GM18511 (cell line): ENCODE results near the gene TTC12.
"Not testable (repeated sequence)": the region's sequence is repeated elsewhere in the genome, so short reads cannot be mapped to it uniquely, and the experiment has no call there.

Experiments
- ATAC-seq: cut with Tn5 transposase; IDR thresholded peaks from one replicate; pipeline ENCODE4 v1.9.1; 2021; ENCODE audit warnings: mild to moderate bottlenecking, moderate library complexity; ENCODE audit not compliant: unreplicated experiment

Gene TTC12

DNA sequence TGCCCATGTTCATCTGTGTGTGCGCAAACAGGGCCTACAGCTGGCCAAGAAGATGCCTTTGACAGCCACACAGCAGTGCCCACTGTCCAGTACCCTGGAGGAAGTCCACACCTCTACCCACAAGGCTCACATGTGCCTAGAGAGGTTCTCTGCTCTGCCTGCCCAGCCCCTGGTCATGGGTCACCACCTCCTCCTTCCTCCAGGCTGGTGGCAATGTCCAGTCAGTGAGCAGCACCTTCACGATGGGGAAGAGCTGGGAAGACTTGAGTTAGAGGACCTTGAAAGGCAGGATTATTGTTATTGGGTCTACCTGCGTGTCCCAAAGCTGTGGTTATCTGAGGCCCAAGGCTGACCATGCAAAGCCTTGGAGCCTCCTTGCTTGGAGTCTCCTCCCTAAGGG, 28.4 kb upstream of the TTC12 start:
- no peak for ATAC-seq

DNA sequence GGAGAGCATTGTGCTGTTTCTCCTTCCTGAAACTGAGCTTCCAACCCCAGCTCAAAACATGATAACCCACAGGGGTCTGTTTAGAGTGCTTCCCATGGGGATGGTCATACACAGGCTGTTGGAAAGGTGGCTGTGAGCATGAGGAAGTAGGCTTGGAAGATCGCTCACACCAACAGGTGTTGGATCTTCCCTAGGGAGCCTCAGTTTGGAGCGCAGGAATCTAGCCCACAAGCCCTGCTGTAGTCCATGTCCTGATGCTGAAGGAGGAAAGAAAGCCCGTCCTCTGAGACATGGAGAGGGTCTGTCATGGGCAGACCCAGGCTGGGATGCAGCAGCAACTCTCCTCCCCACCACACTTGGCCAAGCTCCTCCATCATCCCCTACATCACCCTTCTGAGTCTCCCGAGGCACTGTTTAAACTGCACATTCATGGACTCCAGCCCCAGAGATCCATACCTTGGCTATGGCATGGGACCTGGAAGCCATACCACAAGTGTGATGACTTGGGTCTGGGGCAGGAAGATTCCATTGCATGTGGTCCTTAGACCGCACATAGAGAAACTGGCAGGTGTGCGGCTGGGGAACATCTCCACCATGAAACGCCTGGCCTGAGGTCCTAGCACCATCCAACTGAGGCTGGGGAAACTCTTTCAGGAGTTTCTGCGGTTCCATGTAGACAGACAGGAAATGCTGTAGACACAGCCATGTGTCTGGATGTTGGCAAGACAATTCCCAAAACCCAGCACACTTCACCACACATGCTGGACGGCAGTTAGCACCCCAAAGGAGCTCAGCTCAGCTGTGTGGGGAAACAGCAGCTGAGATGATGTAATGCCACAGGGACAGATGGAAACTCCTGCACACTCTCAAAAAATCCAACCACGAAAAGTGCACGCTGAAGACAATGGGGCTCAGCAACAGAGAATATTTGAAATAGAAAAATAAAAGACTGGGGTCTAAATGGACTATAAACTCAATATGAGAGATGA, 27.6 kb upstream of the TTC12 start:
- ATAC-seq: no peak

DNA sequence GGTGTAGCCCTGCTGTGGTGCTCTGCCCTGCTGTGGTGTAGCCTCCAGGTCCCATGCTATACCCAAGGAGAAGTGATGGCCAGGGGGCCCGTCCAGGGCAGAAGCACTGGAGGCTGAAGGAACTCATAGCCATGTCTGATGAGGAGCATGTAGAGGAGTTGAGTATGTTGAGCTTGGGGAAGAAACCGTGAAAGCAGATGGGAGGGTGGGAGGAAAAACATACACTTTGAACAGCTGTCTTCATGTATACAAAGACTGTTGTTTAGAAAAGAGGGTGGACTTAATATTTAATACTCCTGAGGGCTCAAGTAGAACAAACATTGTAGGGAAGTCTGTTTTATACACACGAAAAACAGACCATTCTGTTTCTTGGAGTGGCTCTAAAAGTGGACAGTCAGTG, 26.6 kb upstream of the TTC12 start:
- no peak for ATAC-seq

DNA sequence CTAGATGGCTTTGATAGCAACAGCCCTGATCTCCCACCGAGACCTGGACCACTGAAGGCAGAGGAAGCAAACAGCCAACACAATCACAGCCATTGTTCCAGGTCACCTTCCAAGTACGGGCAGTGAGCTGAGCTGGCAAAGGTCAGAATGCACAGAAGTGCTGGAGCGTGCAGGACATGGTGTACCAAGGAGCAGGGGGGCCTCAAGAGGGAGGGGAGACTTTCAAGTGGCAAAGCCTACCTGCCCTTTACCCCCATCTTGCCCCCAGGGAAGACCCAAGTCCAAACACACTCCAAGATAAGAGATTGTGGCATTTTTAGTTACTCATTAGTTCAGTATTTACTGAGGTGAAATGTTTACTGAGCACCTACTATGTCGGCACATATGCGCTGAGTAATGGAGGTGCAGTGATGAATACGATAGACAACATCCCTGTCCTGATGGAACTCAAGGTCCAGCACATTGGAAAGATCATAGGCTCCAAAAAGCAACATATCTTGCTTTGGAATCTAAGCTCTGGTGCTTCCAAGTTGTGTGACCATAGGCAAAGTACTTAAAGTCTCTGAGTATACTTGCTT, 26.0 kb upstream of the TTC12 start:
- ATAC-seq: no peak

DNA sequence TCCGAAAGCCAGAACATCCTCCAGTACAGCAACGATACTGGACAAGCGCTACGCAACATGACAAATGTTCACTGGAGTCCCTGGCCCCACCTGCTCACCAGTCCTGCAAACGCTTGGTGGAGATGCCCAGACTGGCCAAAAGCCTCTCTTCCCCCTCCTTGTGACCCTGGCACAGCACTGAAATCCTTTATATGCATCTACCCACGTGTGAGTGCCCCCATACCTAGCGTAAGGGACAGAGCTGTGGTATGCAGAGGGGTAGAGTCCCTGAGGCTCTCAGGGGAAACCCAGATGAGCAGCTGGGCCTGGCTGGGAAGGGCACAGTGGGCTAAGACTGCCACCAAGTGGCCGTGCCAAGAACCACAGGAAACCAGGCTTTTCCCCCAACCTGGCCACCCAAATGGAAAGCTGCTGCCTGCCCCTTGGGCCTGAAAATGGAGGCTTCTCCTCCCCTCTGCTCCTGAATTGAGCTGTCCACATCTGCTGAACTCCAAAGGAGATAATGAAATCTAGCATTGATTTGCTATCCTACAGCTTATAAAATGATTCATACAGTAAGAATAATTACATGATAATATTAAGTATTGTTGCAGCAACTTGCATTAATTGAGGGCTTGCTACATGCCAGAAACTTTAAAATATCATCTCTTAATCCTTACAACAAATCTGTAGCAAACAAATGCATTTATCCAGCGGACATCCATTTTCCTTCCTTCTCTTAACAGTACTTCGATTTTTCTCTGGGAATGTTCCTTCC, 24.8 kb upstream of the TTC12 start:
- peak; percentile 97 for ATAC-seq

DNA sequence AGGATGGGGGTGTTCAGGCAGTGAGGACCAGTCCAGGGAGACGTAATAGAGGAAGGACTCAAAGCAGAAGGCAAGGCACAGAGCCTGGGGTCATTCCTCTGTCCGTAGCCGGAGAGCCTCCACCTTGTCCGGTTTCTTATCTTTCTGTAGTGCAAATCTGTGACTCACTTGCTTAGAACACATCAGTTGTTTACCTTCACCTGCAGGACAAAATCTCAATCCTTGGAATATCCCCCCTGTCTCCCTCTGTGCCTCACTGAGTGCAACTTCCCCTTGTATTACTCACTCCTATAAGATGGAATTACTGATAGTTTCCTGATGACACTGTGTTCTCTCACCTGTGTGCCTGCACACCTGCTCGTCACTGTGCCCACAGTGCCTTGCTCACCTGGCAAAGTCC, 20.4 kb upstream of the TTC12 start:
- ATAC-seq: no peak

DNA sequence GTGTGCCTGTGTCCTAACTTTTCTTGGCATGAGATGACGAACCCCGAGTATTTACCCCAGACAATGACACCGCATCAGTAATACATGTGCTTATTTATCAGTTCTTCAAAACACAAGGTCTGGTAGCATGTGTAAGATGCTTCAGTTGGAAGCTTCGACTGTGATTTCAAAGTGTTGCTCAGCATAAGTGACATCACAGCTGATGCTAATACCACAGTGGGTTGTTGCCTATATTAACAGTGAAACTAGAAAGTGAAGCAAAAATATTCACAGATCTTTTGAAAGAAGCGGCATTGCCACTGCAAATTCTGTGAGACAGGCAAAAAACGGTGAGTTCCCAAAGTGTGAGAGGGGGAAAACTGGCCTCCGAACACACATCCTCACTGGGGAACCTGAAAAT, 18.4 kb upstream of the TTC12 start:
- ATAC-seq: no peak

DNA sequence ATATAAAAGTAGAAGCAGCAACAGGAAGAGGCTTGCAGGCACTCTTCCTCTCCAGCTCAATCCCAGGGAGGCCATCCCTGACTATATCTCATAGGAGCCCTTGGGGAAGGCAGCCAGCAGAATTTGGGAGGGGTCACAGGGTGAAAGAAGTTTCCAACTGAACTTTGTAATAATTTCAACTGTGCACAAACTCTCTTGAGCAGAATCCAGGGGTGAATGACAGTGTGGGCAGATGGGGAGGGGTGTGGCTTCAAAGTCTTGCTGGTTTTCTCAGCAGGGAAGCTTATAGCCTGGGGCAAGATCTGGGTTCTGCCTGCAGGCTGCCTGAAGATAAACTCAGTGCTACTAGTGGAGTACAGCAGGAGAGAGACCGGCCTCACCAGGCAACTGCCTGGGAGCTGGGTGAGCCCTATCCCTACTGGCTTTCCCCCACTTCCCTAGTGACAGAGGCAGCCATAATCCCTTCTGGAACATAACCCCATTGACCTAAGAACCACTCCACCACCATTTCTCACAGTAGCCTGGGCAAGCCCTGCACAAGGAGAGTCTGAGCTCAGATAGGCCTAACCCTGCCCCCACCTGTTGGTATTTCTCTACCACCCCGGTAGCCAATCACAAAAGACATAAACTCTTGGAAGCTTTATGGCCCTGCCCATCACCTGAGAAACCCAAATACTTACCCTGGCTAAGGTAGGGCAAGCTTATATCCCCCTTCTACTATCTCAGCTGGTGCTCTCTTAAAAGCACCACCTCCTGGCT, 17.8 kb upstream of the TTC12 start:
- no peak for ATAC-seq

DNA sequence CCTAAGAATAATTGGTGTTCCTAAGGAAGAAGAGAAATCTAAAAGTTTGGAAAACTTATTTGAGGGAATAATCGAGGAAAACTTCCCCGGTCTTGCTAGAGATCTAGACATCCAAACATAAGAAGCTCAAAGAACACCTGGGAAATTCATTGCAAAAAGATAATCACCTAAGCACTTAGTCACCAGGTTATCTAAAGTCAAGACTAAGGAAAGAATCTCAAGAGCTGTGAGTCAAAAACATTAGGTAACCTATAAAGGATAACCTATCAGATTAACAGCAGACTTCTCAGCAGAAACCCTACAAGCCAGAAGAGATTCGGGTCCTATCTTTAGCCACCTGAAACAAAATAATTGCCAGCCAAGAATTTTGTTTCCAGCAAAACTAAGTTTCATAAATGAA, 15.9 kb upstream of the TTC12 start:
- not testable (repeated sequence) for ATAC-seq

DNA sequence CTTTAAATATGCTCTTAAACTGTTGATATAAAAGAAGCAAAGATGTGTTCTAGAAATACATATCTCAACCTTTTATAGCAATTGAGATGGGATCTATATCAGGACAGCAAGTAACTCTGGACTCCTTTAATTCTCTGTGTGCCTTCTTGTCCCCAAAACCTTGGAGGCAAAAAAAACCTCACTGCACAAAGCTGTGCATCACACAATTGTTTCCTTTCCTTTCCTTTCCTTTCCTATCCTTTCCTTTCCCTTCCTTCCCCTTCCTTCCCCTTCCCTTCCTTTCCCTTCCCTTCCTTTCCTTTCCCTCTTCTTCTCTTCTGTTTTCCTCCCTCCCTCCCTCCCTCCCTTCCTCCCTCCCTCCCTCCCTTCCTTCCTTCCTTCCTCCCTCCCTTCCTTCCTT, 9.5 kb upstream of the TTC12 start:
- ATAC-seq: no peak

DNA sequence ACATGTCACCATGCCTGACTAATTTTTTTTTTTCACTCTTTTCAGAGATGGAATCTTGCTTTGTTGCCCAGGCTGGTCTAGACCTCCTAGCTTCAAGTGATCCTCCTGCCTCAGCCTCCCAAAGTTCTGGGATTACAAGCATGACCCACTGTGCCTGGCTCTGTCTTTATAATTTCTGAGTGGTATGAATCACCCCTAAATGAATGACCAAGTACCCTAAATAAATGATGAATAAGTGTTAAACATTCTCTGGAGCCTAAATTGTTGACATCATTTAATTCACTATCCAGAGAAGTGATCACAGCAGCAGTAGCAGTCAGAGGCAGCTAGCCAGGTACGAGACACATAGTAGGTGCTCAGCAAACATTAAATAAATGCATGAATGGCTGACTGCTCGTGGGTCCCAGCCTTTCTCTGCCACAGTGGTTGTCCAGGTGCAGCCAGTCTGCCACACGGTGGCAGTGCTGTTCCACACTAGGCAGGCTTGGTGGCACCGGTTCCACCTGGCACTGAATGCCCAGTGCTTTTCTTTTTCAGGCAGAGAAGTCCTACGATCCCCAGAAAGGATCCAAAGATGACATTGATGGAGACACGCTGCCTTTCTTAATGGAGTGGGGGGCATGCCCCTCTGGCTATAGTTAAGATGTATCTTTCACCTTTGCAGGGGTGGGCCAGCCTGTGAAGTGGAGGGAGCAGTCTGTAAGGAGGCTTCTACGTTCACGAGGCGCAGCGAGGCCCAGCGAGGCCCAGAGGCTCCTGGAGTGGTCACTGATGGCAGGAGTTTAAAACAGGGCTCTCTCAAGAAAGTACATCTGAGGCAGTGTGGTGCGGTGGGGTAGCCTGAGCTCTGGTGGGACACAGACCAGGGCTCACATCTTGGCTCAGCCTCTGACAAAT, 8.7 kb upstream of the TTC12 start:
- no peak for ATAC-seq

DNA sequence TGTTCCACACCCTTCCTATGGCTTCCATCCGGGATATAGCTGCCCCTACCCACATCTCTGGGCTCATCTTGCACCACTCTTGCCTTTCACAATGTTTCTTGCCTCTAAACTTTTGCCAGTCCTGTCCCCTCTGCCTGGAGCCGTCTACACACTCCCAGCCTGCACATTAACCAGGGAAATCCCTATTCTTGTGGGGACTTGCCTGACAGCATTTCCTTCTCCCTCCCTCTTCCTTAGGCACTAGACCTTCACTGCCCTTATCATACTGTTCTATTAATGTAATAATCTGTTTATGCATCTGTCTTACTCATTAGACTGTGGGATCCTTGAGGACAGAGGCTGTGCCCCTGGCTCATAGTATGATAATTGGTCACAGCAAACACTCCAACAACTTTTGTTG, 5.8 kb upstream of the TTC12 start:
- no peak for ATAC-seq

DNA sequence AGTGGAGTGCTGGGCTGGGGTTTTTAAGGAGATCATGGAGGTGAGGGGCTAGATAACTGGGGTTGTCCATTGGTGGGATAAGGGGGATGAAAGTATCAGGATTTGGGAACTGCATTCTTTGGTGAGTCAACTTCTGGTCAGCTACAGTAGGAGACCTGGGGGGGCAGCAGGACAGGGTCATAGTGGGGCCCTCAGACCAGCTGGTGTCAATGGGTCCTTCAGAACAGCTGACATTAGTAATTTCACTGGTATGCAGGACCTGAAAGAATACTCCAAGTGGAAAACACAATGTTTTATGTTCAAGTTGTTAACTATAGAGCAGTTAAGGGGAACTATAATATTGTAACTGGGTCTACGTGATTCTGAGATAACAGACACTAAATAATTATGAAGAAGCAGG, 2.8 kb upstream of the TTC12 start:
- no peak for ATAC-seq

DNA sequence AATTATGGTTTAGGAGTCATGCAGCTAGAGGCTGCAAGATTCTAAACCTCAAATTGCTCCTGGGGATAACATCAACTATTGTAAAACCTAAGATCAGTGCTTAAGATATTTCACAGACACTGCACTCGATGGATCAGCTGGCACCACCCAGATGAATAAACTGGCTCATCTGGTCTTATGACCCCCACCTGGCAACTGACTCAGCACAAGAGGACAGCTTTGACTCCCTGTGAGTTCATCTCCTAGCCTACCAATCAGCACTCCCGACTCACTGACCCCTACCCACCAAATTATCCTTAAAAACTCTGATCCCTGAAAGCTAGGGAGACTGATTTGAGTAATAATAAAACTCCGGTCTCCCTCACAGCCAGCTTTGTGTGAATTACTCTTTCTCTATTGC, 782 bp upstream of the TTC12 start:
- no peak for ATAC-seq

DNA sequence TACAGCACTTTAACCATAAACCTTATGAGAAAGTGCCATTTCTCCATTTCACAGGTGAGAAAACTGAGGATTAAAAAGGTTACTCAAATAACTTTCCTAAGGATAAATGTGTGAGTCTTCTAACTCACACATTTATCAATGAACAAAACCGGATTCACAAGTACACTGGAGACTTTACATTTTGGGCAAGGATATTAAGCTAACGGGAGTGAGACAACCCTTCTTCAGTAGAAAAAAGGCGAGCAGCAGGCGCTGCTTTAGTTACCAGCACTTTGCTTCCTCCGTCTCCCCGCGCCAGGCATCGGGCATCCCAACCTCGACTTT, 356 bp upstream of the TTC12 start:
- ATAC-seq: no peak

DNA sequence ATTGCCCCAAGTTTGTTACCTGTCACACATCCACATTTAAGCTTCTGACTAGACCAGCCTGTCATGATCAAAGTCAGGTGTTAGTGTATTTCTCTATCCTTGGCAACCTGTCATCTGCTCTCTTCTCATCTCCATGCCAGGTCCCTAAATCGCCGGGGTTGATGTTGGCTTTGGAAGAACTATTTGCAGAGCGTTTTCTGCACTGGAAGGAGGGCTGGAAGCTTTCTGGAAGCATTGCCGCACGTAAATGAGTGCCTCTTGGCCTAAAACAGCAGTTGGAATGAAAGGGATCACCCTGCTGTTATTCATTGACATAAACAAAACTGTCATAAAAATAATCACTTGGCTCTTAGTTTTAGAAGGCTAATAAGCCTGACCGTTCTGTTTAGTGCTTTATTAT, 1.4 kb downstream of the TTC12 start:
- no peak for ATAC-seq

DNA sequence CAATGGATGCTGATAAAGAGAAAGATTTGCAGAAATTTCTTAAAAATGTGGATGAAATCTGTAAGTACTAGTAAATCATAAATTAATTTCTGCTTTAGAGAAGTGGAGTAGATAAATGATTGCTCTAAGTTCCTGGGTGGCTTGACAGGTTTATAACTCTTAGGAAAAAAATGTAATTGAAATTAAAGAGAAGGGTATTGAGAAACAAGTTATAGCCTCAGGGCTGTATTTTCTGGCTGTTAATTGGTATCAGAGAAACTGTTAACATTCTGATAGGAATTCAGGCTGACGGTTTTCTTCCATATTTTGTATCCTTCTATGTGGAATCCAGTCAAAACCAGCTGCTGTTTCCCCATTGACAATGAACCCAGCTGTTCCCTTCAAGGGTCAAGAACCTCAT, 1.9 kb downstream of the TTC12 start:
- no peak for ATAC-seq

DNA sequence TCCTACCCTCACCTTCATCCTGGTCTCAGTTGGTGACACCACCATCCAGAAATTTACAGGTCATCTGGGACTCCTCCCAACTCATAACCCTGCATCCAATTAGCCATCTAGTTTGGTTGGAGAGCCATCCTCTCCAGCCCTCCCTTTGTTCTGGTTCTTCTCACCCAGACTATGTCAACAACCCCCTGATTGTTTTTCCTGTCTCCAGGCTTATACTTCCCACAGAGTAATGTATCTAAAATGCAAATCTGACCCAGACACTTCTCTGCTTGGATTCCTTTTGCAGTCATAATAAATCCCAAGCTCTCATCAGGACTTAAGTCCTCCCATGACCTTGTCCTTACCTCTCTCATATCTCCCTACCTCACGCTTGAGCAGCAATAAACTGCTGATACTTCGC, 3.0 kb downstream of the TTC12 start:
- ATAC-seq: no peak

DNA sequence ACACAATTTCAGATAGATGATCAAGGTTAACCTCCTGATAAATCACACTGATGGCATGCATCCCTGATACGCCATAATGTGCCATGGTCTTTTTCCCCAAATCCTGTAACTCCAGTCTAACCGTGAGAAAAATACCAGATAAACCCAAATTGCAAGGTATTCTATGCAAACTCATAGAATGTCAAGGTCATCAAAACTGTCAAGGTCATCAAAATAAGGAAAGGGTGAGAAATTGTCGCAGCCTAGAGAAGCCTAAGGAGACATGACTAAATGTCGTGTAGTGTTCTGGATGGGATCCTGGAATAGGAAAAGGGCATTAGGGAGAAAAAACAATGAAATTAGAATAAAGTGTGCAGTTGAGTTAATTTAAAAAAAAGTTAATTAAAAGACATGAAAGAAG, 4.7 kb downstream of the TTC12 start:
- ATAC-seq: no peak

DNA sequence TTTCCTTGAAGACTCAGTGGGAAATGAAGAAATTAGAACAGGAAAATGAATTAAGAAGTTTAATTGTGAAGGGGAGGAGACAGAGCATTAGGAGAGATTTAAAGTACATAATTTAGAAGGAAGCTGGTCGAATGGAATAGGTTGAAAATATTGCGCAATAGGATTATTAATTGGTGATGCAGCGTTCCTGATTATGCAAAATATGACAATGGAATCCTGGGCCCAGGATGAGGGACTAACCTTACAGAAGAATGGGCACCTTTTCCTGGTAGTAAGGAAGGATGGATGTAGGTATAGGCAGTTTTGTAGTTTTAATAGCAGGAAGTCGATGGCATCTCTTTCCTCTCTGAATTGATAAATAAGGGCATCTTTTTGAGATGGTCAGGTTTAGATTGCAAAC, 7.8 kb downstream of the TTC12 start:
- no peak for ATAC-seq
